GM10847 (cell line): ENCODE measurements around the gene TSPAN32.

Experiments
- POLR2A ChIP-seq: IDR thresholded peaks from 2 replicates; pipeline ENCODE4 v1.6.1; 2011; ENCODE audit not compliant: insufficient read length; ENCODE audit errors: extremely low read depth

TSPAN32 gene

GRCh38 chr11:2348986-2349385, 47.2 kb downstream of the TSPAN32 start:
- TF ChIP-seq POLR2A, result no peak

- no peak for TF ChIP-seq POLR2A
Measured at GRCh38 chr11:2351701-2352100, 49.9 kb downstream of the TSPAN32 start.

GRCh38 chr11:2352420-2352819, 50.6 kb downstream of the TSPAN32 start:
- no peak for TF ChIP-seq POLR2A

GRCh38 chr11:2355000-2355644, 53.3 kb downstream of the TSPAN32 start:
- TF ChIP-seq POLR2A, result no peak

GRCh38 chr11:2357246-2357645, 55.4 kb downstream of the TSPAN32 start:
- TF ChIP-seq POLR2A, result no peak

- TF ChIP-seq POLR2A, result no peak
Measured at GRCh38 chr11:2358754-2359442, 57.1 kb downstream of the TSPAN32 start.

GRCh38 chr11:2359557-2359956, 57.7 kb downstream of the TSPAN32 start:
- no peak for TF ChIP-seq POLR2A

GRCh38 chr11:2360081-2360642, 58.3 kb downstream of the TSPAN32 start:
- no peak for TF ChIP-seq POLR2A

- TF ChIP-seq POLR2A, result no peak
Measured at GRCh38 chr11:2361565-2361964, 59.8 kb downstream of the TSPAN32 start.

GRCh38 chr11:2362414-2362813, 60.6 kb downstream of the TSPAN32 start:
- no peak for TF ChIP-seq POLR2A

- TF ChIP-seq POLR2A, result no peak
Measured at GRCh38 chr11:2363130-2363529, 61.3 kb downstream of the TSPAN32 start.

- no peak for TF ChIP-seq POLR2A
Measured at GRCh38 chr11:2363577-2364370, 62.0 kb downstream of the TSPAN32 start.

- TF ChIP-seq POLR2A, result no peak
Measured at GRCh38 chr11:2365571-2366210, 63.9 kb downstream of the TSPAN32 start.

- TF ChIP-seq POLR2A, result no peak
Measured at GRCh38 chr11:2366276-2366675, 64.5 kb downstream of the TSPAN32 start.

GRCh38 chr11:2366733-2367132, 64.9 kb downstream of the TSPAN32 start:
- no peak for TF ChIP-seq POLR2A
